Duodenal mucosa (tissue), 2 donors: Measurements from ENCODE around the gene RAB10.
"Not testable (repeated sequence)": the region's sequence is repeated elsewhere in the genome, so short reads cannot be mapped to it uniquely, and the experiment has no call there.

ENCODE experiments used
- H3K27ac ChIP-seq: one replicate; pipeline ENCODE4 v1.7.0; 2013; ENCODE audit warnings: low read depth, low read length
- H3K27me3 ChIP-seq, 2 donors: one replicate each; pipeline ENCODE4 v1.7.0; 2013; ENCODE audit warnings: low read length in 2 of 2, control low read depth in 1 of 2; ENCODE audit not compliant: insufficient read depth in 2 of 2, control insufficient read depth in 1 of 2
- H3K36me3 ChIP-seq, 2 donors: one replicate each; pipeline ENCODE4 v1.7.0; 2013; ENCODE audit warnings: low read length in 2 of 2, control low read depth in 1 of 2; ENCODE audit not compliant: insufficient read depth in 2 of 2, control insufficient read depth in 1 of 2
- H3K4me1 ChIP-seq, 2 donors: one replicate each; pipeline ENCODE4 v1.7.0; 2013; ENCODE audit warnings: low read length in 2 of 2, control low read depth in 1 of 2; ENCODE audit not compliant: insufficient read depth in 2 of 2, control insufficient read depth in 1 of 2
- H3K4me3 ChIP-seq, 2 donors: one replicate each; pipeline ENCODE4 v1.7.0; 2013; ENCODE audit warnings: low read length in 2 of 2, low read depth in 1 of 2
- H3K9ac ChIP-seq, 2 donors: one replicate each; pipeline ENCODE4 v1.7.0; 2013; ENCODE audit warnings: low read length in 2 of 2, low read depth in 1 of 2
- H3K9me3 ChIP-seq, 2 donors: one replicate each; pipeline ENCODE4 v1.7.0; 2013; ENCODE audit warnings: low read length in 2 of 2, control low read depth in 1 of 2; ENCODE audit not compliant: control insufficient read depth in 1 of 2

Gene RAB10

GRCh38 chr2:26013668-26014067, 20.2 kb upstream of the RAB10 start:
- Histone ChIP-seq H3K9me3 (peaks cover 3 to 6% of the 10 kb centered on the region in 2 donors), H3K4me3 (no peak overlapping the region), H3K9ac (no peak overlapping the region), H3K27me3 (no peaks in the 10 kb centered on the region), H3K36me3 (no peaks in the 10 kb centered on the region), H3K4me1 (peaks cover 28 to 37% of the 10 kb centered on the region in 2 donors), H3K27ac (no peak overlapping the region)

GRCh38 chr2:26016012-26016705, 17.7 kb upstream of the RAB10 start:
- no peak overlapping the region for H3K9ac ChIP-seq
- H3K4me1 ChIP-seq: peaks cover 21 to 29% of the 10 kb centered on the region in 2 donors
- H3K27ac ChIP-seq: no peak overlapping the region
- H3K27me3 ChIP-seq: no peaks in the 10 kb centered on the region
- no peaks in the 10 kb centered on the region for H3K9me3 ChIP-seq
- H3K4me3 ChIP-seq: no peak overlapping the region
- no peaks in the 10 kb centered on the region for H3K36me3 ChIP-seq

- not testable (repeated sequence) for H3K27me3 ChIP-seq, H3K9ac ChIP-seq, H3K36me3 ChIP-seq, H3K4me3 ChIP-seq, H3K9me3 ChIP-seq, H3K27ac ChIP-seq
- peaks cover 19 to 28% of the 10 kb centered on the region in 2 donors for H3K4me1 ChIP-seq
Observed at GRCh38 chr2:26016706-26017045, 17.2 kb upstream of the RAB10 start.

- Histone ChIP-seq H3K4me3 (no peak overlapping the region), H3K27ac (no peak overlapping the region), H3K4me1 (peaks cover 10 to 19% of the 10 kb centered on the region in 2 donors), H3K9ac (peak overlapping the region in 1 of 2 donors; percentile 15), H3K36me3 (no peaks in the 10 kb centered on the region), H3K9me3 (no peaks in the 10 kb centered on the region), H3K27me3 (no peaks in the 10 kb centered on the region)
Observed at GRCh38 chr2:26017464-26018183, 16.3 kb upstream of the RAB10 start.

- H3K36me3 ChIP-seq: no peaks in the 10 kb centered on the region
- peak overlapping the region in 1 of 2 donors; percentile 15 for H3K9ac ChIP-seq
- H3K9me3 ChIP-seq: no peaks in the 10 kb centered on the region
- H3K27me3 ChIP-seq: no peaks in the 10 kb centered on the region
- no peak overlapping the region for H3K4me3 ChIP-seq
- peaks cover 6 to 16% of the 10 kb centered on the region in 2 donors for H3K4me1 ChIP-seq
- H3K27ac ChIP-seq: no peak overlapping the region
Observed at GRCh38 chr2:26018184-26019055, 15.5 kb upstream of the RAB10 start.

GRCh38 chr2:26020231-26020640, 13.6 kb upstream of the RAB10 start:
- H3K27me3 ChIP-seq: no peaks in the 10 kb centered on the region
- peaks cover 6 to 16% of the 10 kb centered on the region in 2 donors for H3K4me1 ChIP-seq
- H3K9me3 ChIP-seq: no peaks in the 10 kb centered on the region
- H3K36me3 ChIP-seq: no peaks in the 10 kb centered on the region
- no peak overlapping the region for H3K4me3 ChIP-seq
- H3K27ac ChIP-seq: no peak overlapping the region
- H3K9ac ChIP-seq: no peak overlapping the region

GRCh38 chr2:26024260-26024659, 9.6 kb upstream of the RAB10 start:
- Histone ChIP-seq H3K9me3 (no peaks in the 10 kb centered on the region), H3K36me3 (no peaks in the 10 kb centered on the region), H3K27ac (no peak overlapping the region), H3K9ac (no peak overlapping the region), H3K27me3 (no peaks in the 10 kb centered on the region), H3K4me3 (no peak overlapping the region), H3K4me1 (no peaks in the 10 kb centered on the region)

- Histone ChIP-seq H3K36me3 (no peaks in the 10 kb centered on the region), H3K4me3 (no peak overlapping the region), H3K27ac (no peak overlapping the region), H3K4me1 (no peaks in the 10 kb centered on the region), H3K9me3 (no peaks in the 10 kb centered on the region), H3K27me3 (no peaks in the 10 kb centered on the region), H3K9ac (no peak overlapping the region)
Observed at GRCh38 chr2:26025509-26025908, 8.4 kb upstream of the RAB10 start.

- not testable (repeated sequence) for H3K4me1 ChIP-seq, H3K36me3 ChIP-seq, H3K9ac ChIP-seq, H3K9me3 ChIP-seq, H3K27ac ChIP-seq, H3K4me3 ChIP-seq, H3K27me3 ChIP-seq
Observed at GRCh38 chr2:26028083-26028482, 5.8 kb upstream of the RAB10 start.
